GM23248 (cell line): Measurements from ENCODE around the gene CEACAM16.

Source experiments
- EZH2 ChIP-seq: fragments of 200-600 bp; sonication (generic); IDR thresholded peaks from 2 replicates; pipeline ENCODE4 v1.6.1; 2018; ENCODE audit warnings: antibody characterized with exemption, mild to moderate bottlenecking; ENCODE audit not compliant: insufficient read depth, poor library complexity, severe bottlenecking
- EZH2phosphoT487 ChIP-seq: fragments of 200-600 bp; sonication (generic); IDR thresholded peaks from 2 replicates; pipeline ENCODE4 v1.6.1; 2018; ENCODE audit warnings: antibody characterized with exemption, moderate library complexity, mild to moderate bottlenecking, low read depth; ENCODE audit not compliant: insufficient read depth

DNA sequence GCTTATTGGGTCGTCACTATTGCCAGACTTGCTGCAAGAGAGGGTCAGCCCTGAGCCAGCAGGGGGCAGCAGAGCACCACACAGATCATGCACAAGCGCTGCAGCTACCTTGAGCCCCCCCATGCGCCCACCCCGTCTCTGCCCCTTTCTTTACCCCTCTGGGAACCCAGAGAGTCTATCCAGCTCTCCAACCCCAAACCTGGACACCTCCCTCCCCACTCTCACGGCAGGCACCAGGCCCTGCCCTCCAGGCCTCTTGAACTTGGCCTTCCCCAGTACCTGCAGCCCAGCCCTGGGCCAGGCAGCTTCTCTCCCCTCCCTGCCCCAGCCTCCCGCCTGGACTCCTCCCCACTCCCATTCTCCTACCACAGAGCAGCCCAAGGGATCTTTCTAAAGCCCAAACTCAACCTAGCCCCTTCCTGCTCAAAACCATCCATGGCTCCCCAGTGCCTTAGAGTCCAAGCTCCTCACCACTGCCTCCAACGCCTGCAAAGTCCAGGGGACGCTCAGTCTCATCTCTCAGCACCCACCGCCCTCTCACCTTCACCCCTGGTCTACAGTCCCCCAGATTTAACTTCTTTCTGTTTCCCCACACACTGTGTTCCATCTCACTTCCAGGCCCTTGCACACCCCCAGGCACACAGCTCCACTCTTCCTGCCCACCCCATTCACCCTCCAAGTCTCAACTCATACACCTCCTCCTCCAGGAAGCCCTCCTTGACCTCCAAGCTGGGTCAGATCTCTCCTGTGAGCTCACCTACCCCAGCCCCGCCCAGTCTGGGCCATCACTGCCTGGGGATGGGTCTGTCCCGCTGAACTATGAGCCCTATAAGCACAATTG, 9.4 kb upstream of the CEACAM16 start:
- no peak for TF ChIP-seq EZH2
- TF ChIP-seq EZH2phosphoT487 = no peak
